Mesenteric fat pad (tissue), 1 donor: ENCODE measurements around the gene MEGF6. TPM values are rescaled to one million over a fixed set of nuclear protein-coding genes. Genes with fewer than 3 reads are reported as not detected.

Source experiments
- DNase-seq: peaks from one replicate; pipeline ENCODE4 v3.0.0-alpha.2; 2020; ENCODE audit warnings: low spot score
- total RNA-seq: library from RNA; stranded (reverse); fragmentation: NEBNext Ultra II Directional; extraction: Animal tissue kit (Norgen Biotek cat#: 25700); gene quantifications from one replicate; pipeline ENCODE4 v1.2.1, GENCODE V29; 2021
- donor health status: DM: yes; HTN: yes; CAD: no.

The MEGF6 gene
- total RNA-seq, 1 donor from 2014 or later = 61.1 TPM

GRCh38 chr1:3463891-3464648 is 147.2 kb downstream of the MEGF6 start:
- DNase-seq = no peak

GRCh38 chr1:3463408-3463863 is 147.9 kb downstream of the MEGF6 start:
- DNase-seq = no peak

GRCh38 chr1:3463013-3463385 is 148.3 kb downstream of the MEGF6 start:
- DNase-seq = no peak

GRCh38 chr1:3462356-3463012 is 148.8 kb downstream of the MEGF6 start:
- no peak for DNase-seq

- DNase-seq = no peak
These were observed 149.4 kb downstream of the MEGF6 start for GRCh38 chr1:3461934-3462275.

GRCh38 chr1:3461238-3461933 is 149.9 kb downstream of the MEGF6 start:
- DNase-seq = no peak

GRCh38 chr1:3460672-3461131 is 150.6 kb downstream of the MEGF6 start:
- no peak for DNase-seq

- DNase-seq = no peak
These were observed 151.2 kb downstream of the MEGF6 start for GRCh38 chr1:3459940-3460671.

GRCh38 chr1:3459051-3459908 is 152.0 kb downstream of the MEGF6 start:
- DNase-seq = no peak

- no peak for DNase-seq
These were observed 153.1 kb downstream of the MEGF6 start for GRCh38 chr1:3457910-3458883.

GRCh38 chr1:3456964-3457909 is 154.1 kb downstream of the MEGF6 start:
- no peak for DNase-seq

GRCh38 chr1:3456449-3456963 is 154.8 kb downstream of the MEGF6 start:
- no peak for DNase-seq

GRCh38 chr1:3455670-3456448 is 155.4 kb downstream of the MEGF6 start:
- no peak for DNase-seq

- DNase-seq = no peak
These were observed 156.3 kb downstream of the MEGF6 start for GRCh38 chr1:3454811-3455618.

GRCh38 chr1:3453891-3454810 is 157.2 kb downstream of the MEGF6 start, which contains the start of gene ARHGEF16:
Gene ARHGEF16, plus strand, starts transcription at chr1:3454665. Its CDS starts 8,420 bp downstream, at chr1:3463085.
- no peak for DNase-seq
